ENCODE results near the gene THADA. TPM values are rescaled to one million over a fixed set of nuclear protein-coding genes. Genes with fewer than 3 reads are reported as not detected.

Gene THADA
- total RNA-seq, 1 donor from 2014 or later, result 48.4 TPM

- Mint-ChIP-seq H3K9me3 (no peaks in the 10 kb centered on the region), H3K4me1 (ENCODE audit: low read depth) (peaks cover 9% of the 10 kb centered on the region), H3K27me3 (ENCODE audit: low read depth) (no peaks in the 10 kb centered on the region), H3K36me3 (ENCODE audit: low read depth) (peaks cover 19% of the 10 kb centered on the region), H3K4me3 (ENCODE audit: low read depth) (no peak overlapping the region), H3K27ac (no peak overlapping the region)
- DNase-seq (ENCODE audit: low spot score), result no peak
- intact Hi-C loops (cut with micrococcal nuclease), result no loop called here
Measured at GRCh38 chr2:43267381-43267780, 328.5 kb downstream of the THADA start.

- no peak for DNase-seq (ENCODE audit: low spot score)
- Mint-ChIP-seq H3K9me3 (no peaks in the 10 kb centered on the region), H3K4me3 (ENCODE audit: low read depth) (no peak overlapping the region), H3K27me3 (ENCODE audit: low read depth) (no peaks in the 10 kb centered on the region), H3K4me1 (ENCODE audit: low read depth) (peaks cover 9% of the 10 kb centered on the region), H3K27ac (no peak overlapping the region), H3K36me3 (ENCODE audit: low read depth) (peaks cover 15% of the 10 kb centered on the region)
- intact Hi-C loops (cut with micrococcal nuclease), result no loop called here
Measured at GRCh38 chr2:43266711-43267111, 329.1 kb downstream of the THADA start.

- peaks cover 10% of the 10 kb centered on the region for H3K36me3 Mint-ChIP-seq (ENCODE audit: low read depth)
- H3K4me1 Mint-ChIP-seq (ENCODE audit: low read depth), result peaks cover 9% of the 10 kb centered on the region
- DNase-seq (ENCODE audit: low spot score), result no peak
- H3K27me3 Mint-ChIP-seq (ENCODE audit: low read depth), result no peaks in the 10 kb centered on the region
- no peaks in the 10 kb centered on the region for H3K9me3 Mint-ChIP-seq
- no peak overlapping the region for H3K27ac Mint-ChIP-seq
- H3K4me3 Mint-ChIP-seq (ENCODE audit: low read depth), result no peak overlapping the region
- intact Hi-C loops (cut with micrococcal nuclease), result no loop called here
Measured at GRCh38 chr2:43265421-43265820, 330.4 kb downstream of the THADA start.

GRCh38 chr2:43265001-43265400, 330.8 kb downstream of the THADA start:
- no peak for DNase-seq (ENCODE audit: low spot score)
- no peaks in the 10 kb centered on the region for H3K9me3 Mint-ChIP-seq
- no peaks in the 10 kb centered on the region for H3K27me3 Mint-ChIP-seq (ENCODE audit: low read depth)
- peaks cover 6% of the 10 kb centered on the region for H3K4me1 Mint-ChIP-seq (ENCODE audit: low read depth)
- intact Hi-C loops (cut with micrococcal nuclease), result no loop called here
- no peak overlapping the region for H3K27ac Mint-ChIP-seq
- H3K36me3 Mint-ChIP-seq (ENCODE audit: low read depth), result peaks cover 10% of the 10 kb centered on the region
- H3K4me3 Mint-ChIP-seq (ENCODE audit: low read depth), result no peak overlapping the region

- intact Hi-C loops (cut with micrococcal nuclease), result no loop called here
- H3K27ac Mint-ChIP-seq, result no peak overlapping the region
- DNase-seq (ENCODE audit: low spot score), result no peak
- no peaks in the 10 kb centered on the region for H3K9me3 Mint-ChIP-seq
- peaks cover 2% of the 10 kb centered on the region for H3K4me1 Mint-ChIP-seq (ENCODE audit: low read depth)
- no peak overlapping the region for H3K4me3 Mint-ChIP-seq (ENCODE audit: low read depth)
- no peaks in the 10 kb centered on the region for H3K27me3 Mint-ChIP-seq (ENCODE audit: low read depth)
- H3K36me3 Mint-ChIP-seq (ENCODE audit: low read depth), result peaks cover 7% of the 10 kb centered on the region
Measured at GRCh38 chr2:43262951-43263350, 332.9 kb downstream of the THADA start.

- intact Hi-C loops (cut with micrococcal nuclease), result no loop called here
- Mint-ChIP-seq H3K4me1 (ENCODE audit: low read depth) (peaks cover 2% of the 10 kb centered on the region), H3K4me3 (ENCODE audit: low read depth) (no peak overlapping the region), H3K27ac (no peak overlapping the region), H3K27me3 (ENCODE audit: low read depth) (no peaks in the 10 kb centered on the region), H3K9me3 (no peaks in the 10 kb centered on the region), H3K36me3 (ENCODE audit: low read depth) (peaks cover 5% of the 10 kb centered on the region)
- DNase-seq (ENCODE audit: low spot score), result no peak
Measured at GRCh38 chr2:43262239-43262638, 333.6 kb downstream of the THADA start.

GRCh38 chr2:43259512-43259911, 336.3 kb downstream of the THADA start:
- Mint-ChIP-seq H3K4me1 (ENCODE audit: low read depth) (peaks cover 2% of the 10 kb centered on the region), H3K9me3 (no peaks in the 10 kb centered on the region), H3K36me3 (ENCODE audit: low read depth) (peaks cover 7% of the 10 kb centered on the region), H3K27ac (no peak overlapping the region), H3K27me3 (ENCODE audit: low read depth) (no peaks in the 10 kb centered on the region), H3K4me3 (ENCODE audit: low read depth) (no peak overlapping the region)
- DNase-seq (ENCODE audit: low spot score), result no peak
- intact Hi-C loops (cut with micrococcal nuclease), result no loop called here

- intact Hi-C loops (cut with micrococcal nuclease), result no loop called here
- H3K4me1 Mint-ChIP-seq (ENCODE audit: low read depth), result peaks cover 2% of the 10 kb centered on the region
- H3K27ac Mint-ChIP-seq, result no peak overlapping the region
- no peak for DNase-seq (ENCODE audit: low spot score)
- H3K27me3 Mint-ChIP-seq (ENCODE audit: low read depth), result no peaks in the 10 kb centered on the region
- H3K9me3 Mint-ChIP-seq, result no peaks in the 10 kb centered on the region
- peaks cover 10% of the 10 kb centered on the region for H3K36me3 Mint-ChIP-seq (ENCODE audit: low read depth)
- no peak overlapping the region for H3K4me3 Mint-ChIP-seq (ENCODE audit: low read depth)
Measured at GRCh38 chr2:43258547-43259156, 337.2 kb downstream of the THADA start.

GRCh38 chr2:43255296-43255910, 340.4 kb downstream of the THADA start:
- no peak for DNase-seq (ENCODE audit: low spot score)
- Mint-ChIP-seq H3K4me3 (ENCODE audit: low read depth) (no peak overlapping the region), H3K36me3 (ENCODE audit: low read depth) (peaks cover 10% of the 10 kb centered on the region), H3K9me3 (no peaks in the 10 kb centered on the region), H3K27me3 (ENCODE audit: low read depth) (no peaks in the 10 kb centered on the region), H3K4me1 (ENCODE audit: low read depth) (peaks cover 3% of the 10 kb centered on the region), H3K27ac (no peak overlapping the region)
- intact Hi-C loops (cut with micrococcal nuclease), result no loop called here

- no peaks in the 10 kb centered on the region for H3K27me3 Mint-ChIP-seq (ENCODE audit: low read depth)
- no peak overlapping the region for H3K27ac Mint-ChIP-seq
- peaks cover 10% of the 10 kb centered on the region for H3K36me3 Mint-ChIP-seq (ENCODE audit: low read depth)
- no peak for DNase-seq (ENCODE audit: low spot score)
- no peak overlapping the region for H3K4me3 Mint-ChIP-seq (ENCODE audit: low read depth)
- H3K4me1 Mint-ChIP-seq (ENCODE audit: low read depth), result peaks cover 3% of the 10 kb centered on the region
- intact Hi-C loops (cut with micrococcal nuclease), result loop anchor here (5.0 kb wide), 1 partner anchor 228 kb away; no protein-coding TSS in a partner anchor
- H3K9me3 Mint-ChIP-seq, result no peaks in the 10 kb centered on the region
Measured at GRCh38 chr2:43254331-43254730, 341.5 kb downstream of the THADA start.

GRCh38 chr2:43251171-43251731, 344.6 kb downstream of the THADA start:
- Mint-ChIP-seq H3K27ac (no peak overlapping the region), H3K27me3 (ENCODE audit: low read depth) (no peaks in the 10 kb centered on the region), H3K4me3 (ENCODE audit: low read depth) (no peak overlapping the region), H3K4me1 (ENCODE audit: low read depth) (peaks cover 3% of the 10 kb centered on the region), H3K36me3 (ENCODE audit: low read depth) (peaks cover 5% of the 10 kb centered on the region), H3K9me3 (no peaks in the 10 kb centered on the region)
- no peak for DNase-seq (ENCODE audit: low spot score)
- intact Hi-C loops (cut with micrococcal nuclease), result loop anchor here (5.0 kb wide), 1 partner anchor 231 kb away; no protein-coding TSS in a partner anchor

- Mint-ChIP-seq H3K27me3 (ENCODE audit: low read depth) (no peaks in the 10 kb centered on the region), H3K36me3 (ENCODE audit: low read depth) (peaks cover 5% of the 10 kb centered on the region), H3K4me1 (ENCODE audit: low read depth) (peaks cover 3% of the 10 kb centered on the region), H3K9me3 (no peaks in the 10 kb centered on the region), H3K4me3 (ENCODE audit: low read depth) (no peak overlapping the region), H3K27ac (no peak overlapping the region)
- intact Hi-C loops (cut with micrococcal nuclease), result loop anchor here (5.0 kb wide), 1 partner anchor 232 kb away; no protein-coding TSS in a partner anchor
- DNase-seq (ENCODE audit: low spot score), result no peak
Measured at GRCh38 chr2:43250015-43250414, 345.8 kb downstream of the THADA start.

- intact Hi-C loops (cut with micrococcal nuclease), result no loop called here
- no peak for DNase-seq (ENCODE audit: low spot score)
- Mint-ChIP-seq H3K27ac (no peak overlapping the region), H3K4me3 (ENCODE audit: low read depth) (no peak overlapping the region), H3K36me3 (ENCODE audit: low read depth) (no peaks in the 10 kb centered on the region), H3K27me3 (ENCODE audit: low read depth) (no peaks in the 10 kb centered on the region), H3K9me3 (no peaks in the 10 kb centered on the region), H3K4me1 (ENCODE audit: low read depth) (peaks cover 3% of the 10 kb centered on the region)
Measured at GRCh38 chr2:43248621-43249020, 347.2 kb downstream of the THADA start.
